NCI-H2227 (cell line): ENCODE data around the gene HOTAIR.
A peak's percentile ranks its signal among the peaks of the same experiment; 100 is the strongest.

Experiments
- DNase-seq: peaks from one replicate; lab custom pipeline; 2025; ENCODE audit not compliant: unreplicated experiment; lab: John Stamatoyannopoulos, UW

Gene HOTAIR

DNA sequence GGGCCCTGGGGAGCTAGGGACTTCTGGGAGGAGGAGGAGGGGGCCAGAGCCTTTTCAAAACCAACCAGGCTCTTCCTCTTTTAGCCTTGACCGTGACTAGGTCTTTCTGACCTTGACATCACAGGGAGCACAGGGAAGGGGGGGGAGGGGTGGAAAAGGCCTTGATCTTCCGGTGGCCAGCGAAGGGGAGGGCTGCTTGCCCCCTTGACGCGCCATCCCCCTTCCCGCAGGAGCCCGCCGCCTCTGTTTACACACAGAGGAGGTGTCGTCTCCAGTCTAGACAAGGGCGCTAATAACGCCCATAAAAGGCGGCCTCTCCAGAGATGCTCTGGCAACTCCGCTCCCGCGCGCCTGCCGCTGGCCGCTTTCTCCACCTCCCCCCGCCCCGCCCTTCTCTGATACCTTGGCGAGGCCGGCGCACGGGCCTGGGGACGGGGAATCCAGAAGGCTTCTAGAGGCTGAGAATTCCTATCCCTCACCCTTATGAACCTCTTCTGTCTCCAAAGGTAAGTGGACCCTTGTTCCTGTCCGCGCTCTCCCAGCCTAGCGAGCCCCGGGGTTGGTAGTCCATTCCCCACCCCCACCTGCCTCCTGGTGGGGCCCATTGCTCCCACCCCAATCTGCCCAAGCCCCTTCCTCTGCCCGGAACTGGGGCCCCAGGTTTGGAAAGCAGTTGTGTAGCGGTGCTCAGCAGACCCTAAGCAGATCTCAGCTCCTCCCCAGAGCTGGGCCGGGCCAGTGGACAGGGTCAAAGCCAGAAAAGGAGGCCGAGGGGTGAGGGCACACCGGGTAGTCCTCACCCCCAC is 24.9 kb downstream of the HOTAIR start:
- peak; percentile 25 for DNase-seq

DNA sequence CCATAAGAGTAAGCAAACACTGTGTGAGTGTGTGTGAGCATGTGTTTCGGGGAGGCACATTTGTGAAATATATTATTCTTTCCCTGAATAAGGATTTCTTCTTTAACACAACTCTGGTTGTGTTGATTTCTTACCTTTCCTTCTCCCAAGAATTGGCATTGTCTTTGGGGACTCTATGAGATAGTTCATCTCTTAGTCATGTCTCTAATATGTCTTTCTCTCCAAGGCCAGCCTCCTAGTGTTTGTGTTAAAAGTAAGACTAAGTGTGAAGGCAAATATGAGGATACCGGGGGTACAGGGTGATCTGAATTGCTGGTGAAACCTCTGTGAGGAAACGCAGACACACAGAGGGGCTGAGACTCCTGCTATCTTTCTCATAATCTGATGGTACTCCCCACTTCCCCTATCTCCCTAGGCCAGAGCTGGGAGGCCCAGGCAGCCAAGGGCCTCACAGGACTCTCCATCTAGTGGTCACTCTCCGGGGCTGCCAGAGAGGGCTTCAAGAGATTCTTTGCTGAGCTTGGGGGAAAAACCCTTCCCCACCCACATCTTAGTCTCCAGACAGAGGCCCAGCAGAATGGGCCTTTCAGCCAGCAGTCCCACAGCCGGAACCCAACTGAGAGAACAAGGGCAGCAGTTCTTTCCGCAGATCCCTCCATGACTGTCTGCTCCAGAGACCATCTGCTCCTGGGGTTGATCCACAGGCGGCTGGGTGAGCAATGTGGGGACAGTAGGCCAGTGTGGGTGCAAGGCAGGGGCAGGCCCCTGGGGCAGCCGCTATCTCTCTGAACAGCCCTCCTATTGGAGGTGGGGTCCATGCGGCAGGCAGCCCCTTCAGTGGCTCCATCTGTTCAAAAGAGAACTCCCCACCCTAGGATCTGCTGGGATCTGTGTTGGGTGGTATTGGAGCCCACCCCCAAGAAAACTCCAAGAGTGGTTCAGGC is 25.8 kb downstream of the HOTAIR start:
- DNase-seq: no peak

DNA sequence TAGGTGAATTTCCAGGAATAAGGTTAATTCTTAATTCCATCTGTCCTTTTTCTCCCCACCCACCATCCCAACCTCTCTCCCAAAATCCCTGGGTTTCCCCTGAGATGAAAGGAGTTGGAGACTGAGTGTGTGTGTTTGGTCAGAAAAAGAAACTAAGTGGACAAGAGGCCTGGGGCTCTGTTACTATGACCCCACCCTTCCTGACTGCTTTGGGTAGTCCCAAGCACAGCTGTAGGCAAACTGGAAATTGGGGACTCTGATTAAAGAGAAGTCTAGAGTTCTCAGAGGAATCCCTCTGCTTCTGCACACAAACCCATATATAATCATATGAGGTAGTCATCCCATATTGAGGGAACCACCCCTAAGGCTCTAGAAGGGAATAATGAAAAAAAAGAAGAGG is 27.0 kb downstream of the HOTAIR start:
- no peak for DNase-seq

DNA sequence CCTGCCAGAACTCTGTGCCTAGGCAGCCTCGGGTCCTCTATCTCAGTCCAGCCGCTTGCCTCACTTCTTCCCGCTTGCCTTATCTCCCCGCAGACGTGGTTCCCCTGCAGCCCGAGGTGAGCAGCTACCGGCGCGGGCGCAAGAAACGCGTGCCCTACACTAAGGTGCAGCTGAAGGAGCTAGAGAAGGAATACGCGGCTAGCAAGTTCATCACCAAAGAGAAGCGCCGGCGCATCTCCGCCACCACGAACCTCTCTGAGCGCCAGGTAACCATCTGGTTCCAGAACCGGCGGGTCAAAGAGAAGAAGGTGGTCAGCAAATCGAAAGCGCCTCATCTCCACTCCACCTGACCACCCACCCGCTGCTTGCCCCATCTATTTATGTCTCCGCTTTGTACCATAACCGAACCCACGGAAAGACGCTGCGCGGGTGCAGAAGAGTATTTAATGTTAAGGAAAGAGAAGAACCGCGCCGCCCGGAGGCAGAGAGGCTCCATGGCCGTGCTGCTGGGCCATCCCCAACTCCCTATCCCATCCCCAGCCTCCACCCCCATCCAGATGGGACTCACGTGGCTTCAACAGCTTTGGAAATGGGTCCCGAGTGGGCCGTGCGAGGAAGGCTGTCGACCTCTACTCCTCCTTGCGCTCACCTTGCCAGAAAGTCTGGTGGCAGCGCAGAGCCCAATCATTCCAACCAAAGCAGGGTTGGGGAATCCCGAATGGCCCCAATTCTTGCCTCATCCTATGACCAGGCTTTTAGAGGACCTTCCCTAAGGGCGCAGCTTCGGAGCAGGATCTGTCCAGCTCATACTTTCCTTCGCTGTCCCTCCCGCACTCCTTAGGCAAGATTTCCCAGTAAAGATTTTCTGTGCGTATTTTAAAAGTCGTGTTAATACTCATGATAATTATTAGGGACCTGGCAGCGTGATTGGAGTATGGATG is 29.6 kb downstream of the HOTAIR start:
- no peak for DNase-seq

DNA sequence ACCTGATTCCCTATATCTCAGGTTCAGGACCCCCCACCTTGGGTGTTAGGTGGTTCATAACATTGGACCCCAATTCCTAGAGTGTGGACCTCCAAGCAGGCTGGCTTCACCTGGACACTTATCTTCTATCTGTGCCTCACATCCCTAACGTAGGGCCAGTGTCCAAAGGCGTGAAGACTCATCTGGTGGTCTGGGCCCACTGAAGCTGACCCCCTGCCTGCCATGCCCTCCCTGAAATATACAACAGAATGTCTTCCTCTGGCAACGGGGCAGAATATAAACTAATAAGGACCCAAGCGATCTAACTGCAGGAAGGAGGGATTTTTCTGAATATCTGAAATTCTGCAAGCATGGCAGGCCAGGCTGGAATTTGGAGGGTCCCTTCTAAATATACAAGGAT is 30.5 kb downstream of the HOTAIR start:
- no peak for DNase-seq

DNA sequence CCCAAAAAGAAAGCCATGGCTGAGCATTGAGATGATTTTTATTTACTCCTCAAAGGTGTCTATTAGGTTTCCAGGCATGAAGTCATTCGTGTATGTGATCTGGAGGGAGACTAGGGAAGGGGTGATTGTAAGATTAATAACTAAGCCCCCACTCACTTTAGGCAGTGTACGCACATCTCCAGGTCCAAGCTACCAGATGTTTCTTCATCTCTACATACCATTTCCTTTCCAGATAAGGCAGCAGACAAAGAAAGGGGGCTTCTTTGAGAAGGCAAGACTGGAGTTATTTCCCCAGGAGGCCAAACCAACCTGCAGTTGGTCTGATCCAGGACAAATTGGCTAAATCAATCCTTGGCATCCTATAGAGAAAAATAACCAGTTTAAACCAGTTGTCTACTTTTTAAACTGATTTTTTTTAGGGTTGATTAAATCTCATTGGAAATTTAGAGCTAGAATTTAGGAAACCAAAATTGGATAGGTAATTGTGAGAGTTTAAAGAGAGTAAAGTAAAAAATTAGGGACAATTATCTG is 32.2 kb downstream of the HOTAIR start:
- no peak for DNase-seq

DNA sequence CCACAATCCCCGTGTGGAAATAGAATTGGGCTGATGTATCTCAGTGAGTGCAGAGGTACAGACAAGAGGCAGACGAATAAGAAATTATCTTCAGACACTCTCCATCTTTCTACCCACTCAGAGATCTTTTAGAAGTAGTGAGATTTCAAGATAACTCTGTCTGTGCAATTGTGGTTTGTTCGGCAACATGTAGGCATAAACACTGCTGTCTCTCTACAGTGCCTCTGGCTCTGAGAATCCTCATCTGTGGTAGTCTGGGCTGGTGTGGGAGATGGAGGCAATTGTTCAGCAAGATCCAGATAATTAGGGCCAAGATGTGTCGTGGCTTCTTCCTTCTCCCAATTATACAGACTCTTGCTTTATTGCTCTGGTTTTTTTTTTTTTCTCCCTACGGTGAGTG is 33.0 kb downstream of the HOTAIR start:
- DNase-seq: no peak

DNA sequence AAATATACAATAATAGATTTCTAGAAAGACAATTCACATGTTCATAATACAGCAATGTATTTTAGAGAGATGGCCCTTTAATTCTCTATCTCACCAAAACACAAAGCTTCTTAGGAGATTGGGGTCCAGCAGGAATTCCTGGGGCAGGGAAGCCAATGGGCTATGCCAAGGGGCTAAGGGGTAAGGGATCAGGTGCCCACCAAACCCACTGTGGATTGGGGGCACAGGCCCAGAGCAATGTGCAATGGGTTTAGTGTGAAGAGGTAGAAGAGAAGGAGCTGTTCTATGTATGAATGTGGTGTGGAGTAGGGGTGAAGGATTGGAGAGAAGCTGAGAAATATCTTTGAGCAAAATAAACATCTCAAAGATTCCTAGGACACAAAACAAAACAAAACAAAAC is 33.6 kb downstream of the HOTAIR start:
- DNase-seq: no peak

DNA sequence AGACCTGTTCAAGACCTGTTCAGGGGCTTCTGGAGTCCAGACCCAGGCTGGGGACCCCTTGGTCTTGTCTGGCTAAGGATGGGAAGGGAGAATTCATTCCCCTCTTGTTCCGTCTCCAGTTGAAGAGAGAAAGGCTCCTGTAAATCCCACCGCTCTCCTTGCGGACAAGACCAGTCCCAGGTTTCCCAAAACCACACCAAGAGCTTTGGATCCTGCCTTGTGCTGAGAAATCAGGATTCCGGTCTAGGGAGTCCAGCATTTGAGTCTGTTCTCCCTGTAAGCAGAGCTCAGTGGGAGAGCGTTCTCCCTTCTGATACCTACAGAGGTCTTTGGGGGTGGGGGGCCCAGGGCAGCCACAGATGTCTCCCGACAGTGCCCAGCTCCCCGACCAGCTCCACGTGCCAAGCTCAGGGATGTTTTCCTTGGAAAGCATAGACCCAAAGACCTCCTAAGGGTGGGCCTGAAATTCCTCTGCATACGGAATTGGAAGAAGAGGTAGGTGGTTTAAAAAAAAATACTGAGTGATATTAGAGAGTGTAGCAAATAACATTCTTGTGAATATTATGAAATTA is 34.2 kb downstream of the HOTAIR start:
- DNase-seq: no peak

DNA sequence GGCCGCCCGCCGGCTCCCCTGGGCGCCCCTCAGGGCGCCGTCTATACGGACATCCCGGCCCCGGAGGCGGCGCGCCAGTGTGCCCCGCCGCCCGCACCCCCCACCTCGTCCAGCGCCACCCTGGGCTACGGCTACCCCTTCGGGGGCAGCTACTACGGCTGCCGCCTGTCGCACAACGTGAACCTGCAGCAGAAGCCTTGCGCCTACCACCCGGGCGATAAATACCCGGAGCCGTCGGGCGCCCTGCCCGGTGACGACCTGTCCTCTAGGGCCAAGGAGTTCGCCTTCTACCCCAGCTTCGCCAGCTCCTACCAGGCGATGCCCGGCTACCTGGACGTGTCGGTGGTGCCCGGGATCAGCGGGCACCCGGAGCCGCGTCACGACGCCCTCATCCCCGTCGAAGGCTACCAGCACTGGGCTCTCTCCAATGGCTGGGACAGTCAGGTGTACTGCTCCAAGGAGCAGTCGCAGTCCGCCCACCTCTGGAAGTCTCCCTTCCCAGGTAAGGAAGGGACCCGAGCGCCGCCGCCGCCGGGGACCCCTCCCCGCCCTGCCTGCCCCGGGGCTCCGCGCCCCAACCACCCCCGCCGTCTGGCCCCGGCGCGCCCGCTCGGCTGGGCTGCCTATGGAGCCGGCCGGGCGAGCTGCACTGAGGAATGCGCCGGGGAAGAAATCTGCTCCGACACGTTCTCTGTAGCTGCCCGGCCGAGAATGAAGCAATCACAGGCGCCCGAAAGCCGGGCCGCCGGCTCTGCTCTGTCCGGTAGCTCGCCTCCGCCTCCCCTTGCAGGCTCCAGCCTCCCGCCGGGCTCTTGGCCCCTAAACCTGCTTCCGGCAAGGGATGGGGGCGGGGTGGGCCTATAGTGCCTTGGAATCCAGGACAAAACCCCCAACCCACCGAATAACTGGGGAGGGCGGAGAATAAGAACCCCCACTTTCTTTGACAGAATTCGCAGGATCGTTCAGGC is 35.3 kb downstream of the HOTAIR start:
- DNase-seq: no peak

DNA sequence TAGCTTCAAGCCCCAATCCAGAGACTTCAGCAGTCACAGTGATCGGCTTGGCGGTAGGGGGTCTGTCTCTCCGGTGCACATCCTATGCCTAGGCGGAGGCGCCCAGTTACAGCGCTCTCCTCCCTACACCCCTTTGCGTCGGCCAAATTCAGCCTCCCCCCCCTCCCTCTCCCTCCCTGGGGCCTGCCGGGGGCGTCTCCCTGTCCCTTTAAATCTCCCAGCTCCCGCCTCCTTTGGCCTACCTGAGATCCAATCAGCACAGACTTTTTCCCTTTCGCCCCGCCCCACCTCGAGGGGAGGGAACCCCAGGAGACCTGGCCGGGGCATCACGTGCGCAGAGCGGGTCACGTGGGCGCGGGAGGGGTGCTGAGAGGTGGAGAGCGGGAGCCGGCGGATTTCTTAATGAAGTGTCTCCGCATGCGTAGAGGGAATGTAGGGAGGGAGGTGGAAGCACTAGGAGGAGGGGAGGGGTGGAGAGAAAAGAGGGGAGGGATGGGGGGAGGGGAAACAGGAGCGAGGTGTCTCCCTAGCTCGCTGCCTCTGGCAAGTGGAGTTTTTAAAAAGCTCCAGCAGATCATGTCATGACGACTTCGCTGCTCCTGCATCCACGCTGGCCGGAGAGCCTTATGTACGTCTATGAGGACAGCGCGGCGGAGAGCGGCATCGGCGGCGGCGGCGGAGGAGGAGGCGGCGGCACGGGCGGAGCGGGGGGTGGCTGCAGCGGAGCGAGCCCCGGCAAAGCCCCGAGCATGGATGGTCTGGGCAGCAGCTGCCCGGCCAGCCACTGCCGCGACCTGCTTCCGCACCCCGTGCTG is 36.2 kb downstream of the HOTAIR start, which contains the start of gene HOXC13:
Gene HOXC13, plus strand, starts transcription at position 506 of the 815 bp plus-strand sequence. Its CDS starts 76 bp downstream, at position 582.
- peak; percentile 97 for DNase-seq

DNA sequence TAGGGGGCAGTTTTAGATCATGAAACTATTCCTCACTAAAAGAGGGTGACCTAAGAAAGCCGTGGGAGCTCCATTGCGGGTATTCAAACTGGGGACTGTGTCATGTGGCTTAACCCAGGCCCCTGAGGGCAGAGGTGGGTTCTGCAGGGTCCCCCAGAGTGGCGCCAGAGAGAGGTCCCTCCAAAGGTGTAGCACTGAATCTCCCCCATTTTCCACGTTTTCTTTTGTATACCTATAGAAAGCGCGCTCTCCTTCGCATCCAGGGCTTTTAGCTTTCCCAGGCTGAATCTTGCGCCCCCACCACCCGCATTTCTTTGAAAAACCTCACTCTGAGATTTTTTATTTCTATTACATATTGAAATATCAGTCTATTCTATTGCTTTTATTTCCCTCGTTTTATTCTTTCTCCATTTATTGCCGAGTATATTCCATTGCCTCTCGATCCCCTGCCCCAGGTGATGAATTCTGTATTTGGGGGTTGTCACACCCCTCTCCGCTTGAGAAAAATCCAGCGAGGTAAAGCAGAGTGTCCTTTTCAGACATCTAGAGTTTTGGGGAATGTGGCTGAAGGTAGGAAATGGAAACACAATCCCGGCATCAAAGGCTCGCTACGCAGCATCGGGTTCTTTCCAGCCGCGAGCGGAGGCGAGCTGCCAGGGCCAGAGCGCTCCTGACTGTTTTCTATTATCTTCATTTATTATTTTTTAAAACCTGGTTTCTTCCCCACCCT is 37.0 kb downstream of the HOTAIR start:
- no peak for DNase-seq

DNA sequence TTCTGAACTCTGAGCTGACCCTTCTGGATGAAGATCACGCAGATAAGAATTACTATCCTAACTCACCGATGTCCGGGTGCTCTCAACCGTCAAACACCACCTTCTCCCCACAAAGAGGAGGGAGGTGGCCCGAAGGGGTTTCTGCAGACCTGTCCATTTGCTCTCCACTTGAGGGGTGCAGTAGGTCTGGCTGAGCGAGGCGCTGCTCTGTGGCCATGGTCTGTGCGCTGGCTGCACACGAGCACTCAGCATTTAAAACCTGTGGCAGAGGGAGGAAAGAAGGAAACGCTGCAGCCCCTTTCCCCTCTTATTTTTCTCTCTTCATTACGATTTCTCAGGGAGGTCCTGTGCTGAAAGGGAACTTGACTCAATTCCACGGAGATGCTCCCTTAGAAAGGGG is 37.7 kb downstream of the HOTAIR start:
- DNase-seq: no peak

DNA sequence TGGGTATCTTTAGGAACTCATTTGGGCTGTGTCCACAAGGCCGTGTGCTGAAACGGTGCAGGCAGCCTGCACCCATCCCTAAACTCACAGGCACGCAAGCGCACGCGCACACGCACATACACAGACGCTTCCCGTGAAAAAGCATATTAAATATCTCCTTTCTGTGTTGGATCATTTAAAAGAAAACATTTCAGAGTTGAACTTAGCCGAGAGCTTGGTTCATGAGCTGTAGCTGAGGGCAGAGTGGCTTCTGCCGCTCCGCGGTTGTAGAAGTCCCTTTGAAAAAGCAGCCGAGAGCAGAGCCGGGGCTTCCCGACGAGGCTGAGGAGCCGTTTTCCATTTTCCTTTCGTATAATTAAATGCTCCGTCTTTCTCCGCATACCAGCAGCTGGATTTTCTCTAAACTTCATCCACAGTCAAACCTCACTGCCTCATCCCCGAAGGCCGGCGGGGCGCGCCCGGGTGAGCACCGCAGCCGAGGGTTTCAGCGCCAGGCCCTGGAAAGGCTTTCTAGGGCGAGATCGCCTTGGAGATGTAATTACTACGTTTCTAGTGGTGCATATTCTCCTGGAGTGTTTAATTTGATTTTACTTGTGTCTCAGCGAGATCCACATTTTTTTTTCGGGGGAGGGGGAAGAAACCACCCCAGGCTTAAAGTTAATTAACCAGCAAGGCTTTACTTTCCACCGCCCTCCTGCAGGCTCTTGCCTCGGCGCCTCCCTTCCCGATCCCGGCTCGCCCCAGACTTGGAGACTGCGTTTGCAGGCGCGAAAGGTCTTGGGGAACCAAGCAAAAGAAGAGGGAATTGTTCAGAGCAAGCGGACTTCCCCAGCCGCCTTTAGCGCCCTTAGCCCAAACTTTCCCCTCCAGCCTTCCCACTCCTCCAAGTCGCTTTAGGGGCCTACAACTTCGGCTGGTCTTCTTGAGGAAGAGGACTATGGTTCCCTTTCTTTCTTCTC is 39.1 kb downstream of the HOTAIR start:
- no peak for DNase-seq

DNA sequence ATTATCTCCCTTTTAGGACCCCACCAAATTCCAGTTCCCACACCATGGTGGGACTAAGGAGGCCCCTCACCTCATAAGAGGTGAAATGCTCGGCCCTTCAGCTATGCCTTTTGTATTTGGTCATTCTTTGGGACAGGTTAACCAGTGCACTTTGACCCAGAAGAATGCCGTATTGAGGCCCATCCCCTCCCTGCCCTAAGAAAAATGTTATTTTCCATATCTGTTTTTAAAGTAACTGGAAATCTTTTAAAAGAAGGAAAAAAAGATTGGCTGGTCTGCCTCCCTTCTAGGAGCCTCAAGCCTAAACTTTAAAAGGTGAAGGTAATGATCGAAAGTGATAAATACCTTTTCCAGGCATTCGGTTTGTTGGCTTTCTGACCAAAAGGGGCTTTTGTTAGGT is 41.8 kb downstream of the HOTAIR start:
- DNase-seq: no peak

DNA sequence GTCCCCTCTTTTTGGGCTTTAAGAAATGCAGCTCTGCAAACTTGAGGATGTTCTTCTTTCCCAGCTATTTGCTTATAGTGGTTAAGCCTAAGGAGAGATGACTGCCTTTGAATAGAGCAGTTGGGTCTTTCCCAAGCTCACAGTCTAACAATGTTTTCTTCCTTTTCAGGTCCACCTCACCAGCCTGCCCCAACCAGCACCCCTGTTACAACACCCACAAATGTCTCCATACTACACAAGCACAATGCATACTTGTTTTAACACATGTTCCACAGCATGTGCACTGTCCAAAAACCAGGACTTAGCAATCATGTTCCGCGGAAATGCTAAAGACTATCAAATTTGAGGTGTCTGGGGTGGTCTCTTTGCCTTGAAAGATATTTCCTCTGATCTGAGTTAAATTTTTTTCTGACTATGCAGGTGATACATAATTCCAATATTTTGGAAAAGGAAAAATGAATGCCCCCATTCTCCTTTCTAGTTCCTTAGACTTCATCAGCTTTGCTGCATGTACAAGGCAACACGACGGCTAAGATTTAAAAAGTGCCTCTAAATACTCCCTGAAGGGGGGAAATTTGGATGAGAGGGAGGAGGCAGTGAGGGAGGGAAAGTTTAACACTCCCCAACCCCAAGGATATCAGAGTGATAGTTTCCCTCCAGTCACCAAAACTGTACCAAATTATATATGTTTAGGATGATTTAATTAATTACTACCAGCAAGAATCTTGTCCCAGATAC is 42.7 kb downstream of the HOTAIR start:
- DNase-seq: no peak
